B cell (primary cell): ENCODE data around the gene ANKAR.

Source experiments
- CTCF ChIP-seq: fragments of 200-600 bp; IDR thresholded peaks from one replicate; pipeline ENCODE4 v1.8.0; 2022; ENCODE audit warnings: antibody characterized with exemption, mild to moderate bottlenecking
- EZH2 ChIP-seq: IDR thresholded peaks from 2 replicates; pipeline ENCODE4 v1.6.1; 2012; ENCODE audit warnings: borderline replicate concordance, low read depth, mild to moderate bottlenecking, moderate library complexity, low read length; ENCODE audit not compliant: insufficient read depth, poor library complexity, severe bottlenecking

DNA sequence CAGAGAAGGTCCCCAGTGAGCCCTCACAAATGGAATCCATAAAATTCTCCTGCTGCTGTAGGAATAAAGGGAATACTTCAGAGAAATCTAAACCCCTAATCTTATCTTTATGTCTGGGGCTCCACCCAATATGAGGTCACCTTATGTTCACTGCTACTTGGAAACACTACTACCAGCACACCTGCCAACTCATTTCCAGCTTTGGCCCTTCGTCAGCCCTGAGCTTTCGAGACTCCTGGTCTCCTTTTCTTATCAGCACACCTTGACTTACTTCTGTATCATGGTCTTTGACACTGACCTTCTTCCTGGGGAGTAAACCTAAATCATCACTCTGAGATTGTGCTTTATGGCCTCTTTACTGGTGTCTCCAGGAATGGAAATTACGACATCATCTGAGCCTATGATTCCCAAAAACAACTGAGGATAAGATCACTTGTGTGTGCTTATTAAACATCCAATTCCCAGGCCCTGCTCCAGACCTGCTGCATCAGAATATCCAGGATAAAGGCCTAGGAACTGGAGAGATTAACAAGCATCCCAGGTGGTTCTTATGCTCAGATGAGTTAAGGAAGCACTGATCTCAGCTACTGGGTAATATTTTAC, 35.4 kb upstream of the ANKAR start:
- TF ChIP-seq CTCF: no peak
- TF ChIP-seq EZH2: no peak
